BE2C (cell line): ENCODE data around the gene POLR2F.

Source experiments
- DNase-seq: peaks from one replicate; pipeline ENCODE4 v3.0.0-alpha.2; 2020
- H3K27me3 ChIP-seq: fragments of 250-450 bp; sonication (Bioruptor Pico); 2 replicates; pipeline ENCODE4 v1.5.1; 2020; ENCODE audit warnings: mild to moderate bottlenecking
- H3K36me3 ChIP-seq: fragments of 250-450 bp; sonication (Bioruptor Pico); 2 replicates; pipeline ENCODE4 v1.5.1; 2020; ENCODE audit warnings: mild to moderate bottlenecking
- H3K4me1 ChIP-seq: fragments of 250-450 bp; sonication (Bioruptor Pico); 2 replicates; pipeline ENCODE4 v1.5.1; 2020
- H3K4me3 ChIP-seq: 2 replicates; pipeline ENCODE4 v1.5.1; 2011; ENCODE audit warnings: low read depth, low read length
- H3K9me3 ChIP-seq: fragments of 250-450 bp; sonication (Bioruptor Pico); 2 replicates; pipeline ENCODE4 v1.5.1; 2020
- TF ChIP-seq, protein P1 (sequence below): IDR thresholded peaks from 2 replicates; pipeline ENCODE4 v1.5.1; 2012; ENCODE audit warnings: mild to moderate bottlenecking, low read depth, low read length

The POLR2F gene

DNA sequence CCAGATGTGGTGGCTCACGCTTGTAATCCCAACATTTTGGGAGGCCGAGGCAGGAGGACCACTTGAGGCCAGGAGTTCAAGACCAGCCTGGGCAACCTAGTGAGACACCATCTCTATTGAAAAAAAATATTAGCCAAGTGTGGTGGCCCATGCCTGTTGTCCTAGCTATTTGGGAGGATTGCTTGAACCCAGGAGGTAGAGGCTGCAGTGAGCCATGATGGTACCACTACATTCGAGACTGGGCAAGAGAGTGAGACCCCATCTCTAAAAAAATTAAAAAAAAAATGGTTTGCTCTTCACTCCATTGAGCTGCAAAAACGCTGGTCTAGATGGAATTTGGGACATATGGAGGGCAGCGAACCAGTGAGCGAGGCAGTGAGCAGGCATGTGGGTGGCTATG, 52.4 kb downstream of the POLR2F start:
- TF ChIP-seq, protein P1, sequence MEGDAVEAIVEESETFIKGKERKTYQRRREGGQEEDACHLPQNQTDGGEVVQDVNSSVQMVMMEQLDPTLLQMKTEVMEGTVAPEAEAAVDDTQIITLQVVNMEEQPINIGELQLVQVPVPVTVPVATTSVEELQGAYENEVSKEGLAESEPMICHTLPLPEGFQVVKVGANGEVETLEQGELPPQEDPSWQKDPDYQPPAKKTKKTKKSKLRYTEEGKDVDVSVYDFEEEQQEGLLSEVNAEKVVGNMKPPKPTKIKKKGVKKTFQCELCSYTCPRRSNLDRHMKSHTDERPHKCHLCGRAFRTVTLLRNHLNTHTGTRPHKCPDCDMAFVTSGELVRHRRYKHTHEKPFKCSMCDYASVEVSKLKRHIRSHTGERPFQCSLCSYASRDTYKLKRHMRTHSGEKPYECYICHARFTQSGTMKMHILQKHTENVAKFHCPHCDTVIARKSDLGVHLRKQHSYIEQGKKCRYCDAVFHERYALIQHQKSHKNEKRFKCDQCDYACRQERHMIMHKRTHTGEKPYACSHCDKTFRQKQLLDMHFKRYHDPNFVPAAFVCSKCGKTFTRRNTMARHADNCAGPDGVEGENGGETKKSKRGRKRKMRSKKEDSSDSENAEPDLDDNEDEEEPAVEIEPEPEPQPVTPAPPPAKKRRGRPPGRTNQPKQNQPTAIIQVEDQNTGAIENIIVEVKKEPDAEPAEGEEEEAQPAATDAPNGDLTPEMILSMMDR, result no peak
- H3K4me1 ChIP-seq, result peaks cover 7% of the 10 kb centered on the region
- H3K36me3 ChIP-seq, result no peaks in the 10 kb centered on the region
- no peak for DNase-seq
- H3K9me3 ChIP-seq, result no peaks in the 10 kb centered on the region
- H3K27me3 ChIP-seq, result no peaks in the 10 kb centered on the region
- no peak overlapping the region for H3K4me3 ChIP-seq

DNA sequence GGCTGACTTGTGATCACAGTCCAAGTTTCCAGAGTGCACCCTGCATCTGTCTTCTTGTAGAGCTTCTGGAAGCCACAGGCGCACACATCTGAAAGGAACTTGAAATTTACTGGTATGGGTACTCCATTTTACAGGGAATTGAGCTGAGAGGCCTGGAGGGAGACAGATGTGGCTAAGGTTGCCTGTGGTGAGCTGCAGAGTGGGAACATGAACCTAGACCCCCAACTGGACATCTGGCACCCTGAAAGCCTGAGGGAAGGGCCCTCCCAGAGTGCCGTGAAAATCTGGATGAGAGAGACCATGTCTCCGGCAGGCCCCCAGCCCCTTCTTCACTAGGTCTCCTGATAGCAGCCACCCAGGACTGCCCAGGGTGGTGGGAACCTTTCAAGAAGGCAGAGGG, 53.4 kb downstream of the POLR2F start:
- H3K4me1 ChIP-seq, result peaks cover 7% of the 10 kb centered on the region
- TF ChIP-seq, protein P1, result no peak

DNA sequence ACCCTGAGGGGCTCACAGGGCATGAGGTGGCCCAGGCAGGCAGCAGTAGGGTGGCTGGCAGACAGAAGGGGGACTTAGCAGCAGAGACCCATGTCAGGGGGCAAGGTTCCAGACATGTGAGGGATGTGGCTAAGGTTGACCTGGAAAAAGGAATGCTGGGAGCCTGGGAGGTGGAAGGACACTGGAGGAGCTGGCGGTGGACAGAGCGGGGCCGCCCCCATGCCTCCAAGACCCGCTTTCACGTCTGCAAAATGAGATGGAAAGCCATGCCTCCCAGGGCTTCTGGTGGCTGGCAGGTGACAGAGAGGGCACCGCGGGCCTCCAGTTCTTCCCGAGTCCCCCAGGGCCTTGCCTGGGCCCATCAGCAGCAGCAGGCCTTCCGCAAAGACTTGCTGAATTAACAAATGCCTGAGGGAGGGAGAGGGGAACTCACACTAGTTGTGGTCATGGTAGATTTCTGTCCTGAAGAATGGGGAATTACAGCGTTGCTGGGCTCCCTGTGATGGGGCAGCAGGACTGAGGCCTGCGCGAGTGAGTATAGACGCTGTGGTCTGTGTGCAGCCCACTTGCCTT, 53.9 kb downstream of the POLR2F start:
- no peaks in the 10 kb centered on the region for H3K9me3 ChIP-seq
- no peak for DNase-seq
- H3K4me3 ChIP-seq, result no peak overlapping the region
- H3K36me3 ChIP-seq, result no peaks in the 10 kb centered on the region
- H3K4me1 ChIP-seq, result peaks cover 7% of the 10 kb centered on the region
- TF ChIP-seq, protein P1, result no peak
- no peaks in the 10 kb centered on the region for H3K27me3 ChIP-seq

More for the DNA sequence above, 53.4 kb downstream of the POLR2F start:
- no peaks in the 10 kb centered on the region for H3K27me3 ChIP-seq
- no peak for DNase-seq
- no peaks in the 10 kb centered on the region for H3K36me3 ChIP-seq
- H3K4me3 ChIP-seq, result no peak overlapping the region
- H3K9me3 ChIP-seq, result no peaks in the 10 kb centered on the region

DNA sequence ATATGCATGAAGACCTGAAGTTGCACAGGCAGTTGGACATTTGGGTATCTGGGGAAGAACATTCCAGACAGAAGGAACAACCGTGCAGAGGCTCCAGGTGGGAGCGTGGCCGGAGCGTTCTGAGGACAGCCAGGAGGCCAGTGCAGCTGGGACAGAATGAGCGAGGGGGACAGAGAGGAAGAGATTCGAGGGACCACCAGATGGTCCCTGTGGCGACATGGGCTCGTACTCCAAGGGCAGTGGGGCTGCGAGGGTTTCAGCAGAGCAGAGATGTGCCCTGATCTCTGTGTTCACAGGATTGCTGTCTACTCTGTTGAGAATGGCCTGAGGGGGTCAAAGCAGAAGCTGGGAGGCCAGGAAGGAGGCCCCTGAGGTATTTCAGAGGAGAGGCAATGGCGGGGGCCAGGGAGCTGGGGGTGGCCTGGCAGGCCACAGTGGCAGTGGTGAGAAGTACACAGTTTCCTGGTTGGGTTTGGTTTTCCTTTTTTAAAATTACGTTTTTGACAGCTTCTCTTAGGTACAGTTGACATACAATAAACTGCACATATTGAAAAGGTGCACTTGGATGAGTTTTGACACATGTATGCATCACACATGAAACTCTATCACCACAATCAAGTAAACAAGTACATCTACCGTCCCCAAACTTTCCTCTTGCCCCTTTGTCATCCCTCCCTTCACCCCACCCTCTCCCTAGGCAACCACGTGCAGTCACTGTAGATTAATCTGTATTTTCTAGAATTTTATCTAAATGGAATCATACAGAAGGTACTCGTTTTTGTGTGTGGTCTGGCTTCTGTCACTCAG, 55.7 kb downstream of the POLR2F start:
- Histone ChIP-seq H3K4me3 (no peak overlapping the region), H3K36me3 (no peaks in the 10 kb centered on the region), H3K27me3 (no peaks in the 10 kb centered on the region), H3K9me3 (no peaks in the 10 kb centered on the region), H3K4me1 (peaks cover 7% of the 10 kb centered on the region)
- DNase-seq, result no peak
- TF ChIP-seq, protein P1, result no peak

DNA sequence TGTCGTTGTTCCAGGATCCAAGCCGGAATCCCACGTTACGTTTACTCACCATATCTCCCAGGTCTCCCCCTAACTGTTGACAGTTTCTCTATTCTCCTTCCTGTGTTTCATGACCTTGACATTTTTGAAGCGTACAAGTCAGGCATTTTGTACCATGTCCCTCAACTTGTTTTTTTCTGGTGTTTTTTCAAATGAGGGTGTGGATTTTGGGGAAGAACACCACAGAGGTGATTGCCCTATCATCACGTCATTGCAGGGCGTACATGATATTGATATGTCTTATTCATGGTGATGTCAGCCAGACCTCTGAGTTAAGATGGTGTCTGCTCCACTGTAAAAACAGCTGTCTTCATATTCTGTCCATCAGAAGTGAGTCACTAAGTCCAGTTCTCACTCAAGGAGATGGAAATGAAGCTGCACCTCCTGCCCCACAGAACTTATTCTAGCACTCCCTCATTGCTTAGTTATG, 59.1 kb downstream of the POLR2F start:
- H3K4me1 ChIP-seq, result peaks cover 13% of the 10 kb centered on the region
- TF ChIP-seq, protein P1, result no peak
- DNase-seq, result no peak
- no peaks in the 10 kb centered on the region for H3K36me3 ChIP-seq
- no peak overlapping the region for H3K4me3 ChIP-seq
- H3K27me3 ChIP-seq, result no peaks in the 10 kb centered on the region
- no peaks in the 10 kb centered on the region for H3K9me3 ChIP-seq

DNA sequence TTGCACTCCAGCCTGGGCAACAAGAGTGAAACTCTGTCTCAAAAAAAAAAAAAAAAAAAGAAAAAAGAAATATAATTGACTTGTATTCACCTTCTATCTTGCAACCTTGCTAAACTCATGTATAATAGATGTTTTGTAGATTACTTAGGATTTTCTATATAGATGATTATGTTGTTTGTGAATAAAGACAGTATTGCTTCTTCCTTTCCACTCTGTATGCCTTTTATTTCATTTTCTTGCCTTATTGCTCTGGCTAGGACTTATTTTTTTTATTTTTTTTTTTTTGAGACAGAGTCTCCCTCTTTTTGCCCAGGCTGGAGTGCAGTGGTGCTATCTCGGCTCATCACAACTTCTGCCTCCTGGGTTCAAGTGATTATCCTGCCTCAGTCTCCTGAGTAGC, 60.6 kb downstream of the POLR2F start:
- no peak overlapping the region for H3K4me3 ChIP-seq
- no peak for DNase-seq
- H3K9me3 ChIP-seq, result no peaks in the 10 kb centered on the region
- peaks cover 13% of the 10 kb centered on the region for H3K4me1 ChIP-seq
- no peaks in the 10 kb centered on the region for H3K36me3 ChIP-seq
- H3K27me3 ChIP-seq, result no peaks in the 10 kb centered on the region
- TF ChIP-seq, protein P1, result no peak
